A673 (cell line): ENCODE measurements around the gene SNX8. TPM values are rescaled to one million over a fixed set of nuclear protein-coding genes. Genes with fewer than 3 reads are reported as not detected.

Experiments
- BruUV-seq: library from RNA; stranded (reverse); fragments of 400-500 nt; replicated peaks from 2 replicates; lab custom pipeline; 2021; lab: Mats Ljungman, UMichigan
- CTCF ChIA-PET: fragments of 300-600 bp; sonication (Branson Sonifier 250); formaldehyde crosslinking; loops from one replicate; lab custom pipeline; 2022; ENCODE audit warnings: antibody characterized with exemption; lab: Charles Lee
- POLR2A ChIA-PET: fragments of 300-600 bp; sonication (Branson Sonifier 250); formaldehyde crosslinking; loops from one replicate; lab custom pipeline; 2022; ENCODE audit warnings: antibody characterized with exemption; ENCODE audit not compliant: low non-redundant PET; lab: Charles Lee
- DNase-seq: peaks from one replicate; pipeline ENCODE4 v3.0.0-alpha.2; 2015; ENCODE audit warnings: low spot score
- H3K27ac ChIP-seq: fragments of 200-600 bp; sonication (generic); 2 replicates; pipeline ENCODE4 v1.5.1; 2016; ENCODE audit warnings: mixed run types, low read depth, mild to moderate bottlenecking, mixed read lengths, antibody characterized with exemption, low read length; ENCODE audit not compliant: poor library complexity, severe bottlenecking
- H3K27me3 ChIP-seq: fragments of 200-600 bp; sonication (generic); replicated peaks from 2 replicates; pipeline ENCODE4 v1.6.1; 2017; ENCODE audit warnings: mixed run types, low read depth, mild to moderate bottlenecking, mixed read lengths, antibody characterized with exemption, low read length; ENCODE audit not compliant: insufficient read depth, poor library complexity
- H3K36me3 ChIP-seq: fragments of 200-600 bp; sonication (generic); 2 replicates; pipeline ENCODE4 v1.6.1; 2016; ENCODE audit warnings: mixed run types, mild to moderate bottlenecking, mixed read lengths, antibody characterized with exemption, low read length; ENCODE audit not compliant: insufficient read depth, poor library complexity, severe bottlenecking
- H3K4me1 ChIP-seq: fragments of 200-600 bp; sonication (generic); 2 replicates; pipeline ENCODE4 v1.6.1; 2017; ENCODE audit warnings: mixed run types, mild to moderate bottlenecking, mixed read lengths, antibody characterized with exemption, low read length; ENCODE audit not compliant: insufficient read depth, poor library complexity, severe bottlenecking
- H3K4me3 ChIP-seq: fragments of 200-600 bp; sonication (generic); 2 replicates; pipeline ENCODE4 v1.5.1; 2016; ENCODE audit warnings: low read depth, mixed run types, mild to moderate bottlenecking, mixed read lengths, low read length; ENCODE audit not compliant: poor library complexity, severe bottlenecking
- H3K9me3 ChIP-seq: fragments of 200-600 bp; sonication (generic); 2 replicates; pipeline ENCODE4 v1.6.1; 2016; ENCODE audit warnings: mixed run types, low read depth, mild to moderate bottlenecking, mixed read lengths, antibody characterized with exemption, low read length; ENCODE audit not compliant: poor library complexity, severe bottlenecking
- CTCF ChIP-seq: fragments of 300-800, 200-600 bp; sonication (generic); conservative IDR thresholded peaks from 2 replicates; pipeline ENCODE4 v1.5.1; 2017; ENCODE audit warnings: low read depth, mild to moderate bottlenecking, antibody characterized with exemption, low read length, moderate library complexity, mixed read lengths
- EZH2 ChIP-seq: fragments of 200-600 bp; sonication (generic); IDR thresholded peaks from 2 replicates; pipeline ENCODE4 v1.6.1; 2017; ENCODE audit warnings: borderline replicate concordance, low read depth, mild to moderate bottlenecking, mixed read lengths, antibody characterized with exemption, low read length; ENCODE audit not compliant: poor library complexity, severe bottlenecking
- intact Hi-C: fragments of 100-400 bp; cut with micrococcal nuclease; formaldehyde crosslinking; loops from one replicate; pipeline ENCODE4 v1.10.0; 2022; ENCODE audit not compliant: unreplicated experiment
- total RNA-seq: library from RNA; stranded (reverse); gene quantifications from 2 replicates; pipeline ENCODE4 v1.2.3, GENCODE V29; 2021

SNX8 gene
- total RNA-seq, 1 experiment from 2014 or later, result 42.9 TPM

GRCh38 chr7:2266911-2267310 is 47.3 kb downstream of the SNX8 start:
- BruUV-seq, result no TSS peak
- DNase-seq, result no peak
- ChIA-PET POLR2A (no interaction called here), CTCF (no interaction called here)
- H3K9me3 ChIP-seq, result no peaks in the 10 kb centered on the region
- TF ChIP-seq EZH2, result no peak
- TF ChIP-seq CTCF, result no peak
- intact Hi-C loops, result no loop called here
- no peak overlapping the region for H3K4me3 ChIP-seq
- H3K4me1 ChIP-seq, result no peaks in the 10 kb centered on the region
- no peak overlapping the region for H3K27ac ChIP-seq
- no peaks in the 10 kb centered on the region for H3K36me3 ChIP-seq
- no peaks in the 10 kb centered on the region for H3K27me3 ChIP-seq

- TF ChIP-seq EZH2, result no peak
- TF ChIP-seq CTCF, result no peak
- no peak overlapping the region for H3K4me3 ChIP-seq
- no peak overlapping the region for H3K27ac ChIP-seq
- CTCF ChIA-PET, result no interaction called here
- H3K9me3 ChIP-seq, result no peaks in the 10 kb centered on the region
- H3K4me1 ChIP-seq, result no peaks in the 10 kb centered on the region
- no peaks in the 10 kb centered on the region for H3K27me3 ChIP-seq
- intact Hi-C loops, result no loop called here
- no peak for DNase-seq
- BruUV-seq, result no TSS peak
- no peaks in the 10 kb centered on the region for H3K36me3 ChIP-seq
- POLR2A ChIA-PET, result no interaction called here
These were observed 50.1 kb downstream of the SNX8 start for GRCh38 chr7:2264158-2264557.

- CTCF ChIA-PET, result no interaction called here
- no peak for DNase-seq
- BruUV-seq, result no TSS peak
- no peaks in the 10 kb centered on the region for H3K27me3 ChIP-seq
- H3K4me3 ChIP-seq, result no peak overlapping the region
- POLR2A ChIA-PET, result no interaction called here
- intact Hi-C loops, result no loop called here
- TF ChIP-seq EZH2, result no peak
- no peak for TF ChIP-seq CTCF
- no peak overlapping the region for H3K27ac ChIP-seq
- H3K9me3 ChIP-seq, result no peaks in the 10 kb centered on the region
- H3K36me3 ChIP-seq, result no peaks in the 10 kb centered on the region
- H3K4me1 ChIP-seq, result no peaks in the 10 kb centered on the region
These were observed 51.1 kb downstream of the SNX8 start for GRCh38 chr7:2263176-2263575.
